ENCODE measurements around the gene VPREB3.

GRCh38 chr22:23803001-23803819 is 49.0 kb upstream of the VPREB3 start:
- TF ChIP-seq CTCF (IDR thresholded peaks at IDR 0.05) (no peak), POLR2A (IDR thresholded peaks at IDR 0.05) (no peak)
